Activated naive CD8-positive, alpha-beta T cell treated with anti-CD3 and anti-CD28 coated beads, Interleukin-2, amount 50 U/mL, for 16 hours (primary cell): ENCODE measurements around the gene TBC1D5.

Source experiments
- DNase-seq: peaks from one replicate; pipeline ENCODE4 v3.0.0-alpha.2; 2020; ENCODE audit warnings: low read depth, low spot score

TBC1D5 gene

GRCh38 chr3:17479681-17480405, 262.6 kb downstream of the TBC1D5 start:
- DNase-seq: no peak

- no peak for DNase-seq
Observed at GRCh38 chr3:17478673-17479072, 263.8 kb downstream of the TBC1D5 start.

- DNase-seq: no peak
Observed at GRCh38 chr3:17473761-17474160, 268.7 kb downstream of the TBC1D5 start.

DNA sequence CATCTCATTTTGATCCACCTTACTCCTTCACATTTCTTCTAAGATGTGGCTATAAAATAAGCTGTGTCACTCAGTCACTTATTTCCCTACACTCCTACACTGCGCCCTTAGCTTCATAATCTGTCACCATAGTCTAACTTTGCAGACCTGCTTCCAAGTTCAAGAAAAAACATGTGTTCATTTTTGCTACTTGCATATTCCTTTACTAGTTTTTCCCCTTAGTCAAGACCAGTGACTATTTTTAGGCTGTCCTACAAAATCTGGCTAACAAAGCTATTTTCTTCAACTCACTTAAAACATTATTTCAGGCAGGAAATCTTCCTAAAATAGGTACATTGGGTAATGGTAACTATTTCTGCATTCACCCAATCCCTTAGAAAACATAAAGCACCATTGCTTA, 272.5 kb downstream of the TBC1D5 start:
- no peak for DNase-seq

GRCh38 chr3:17469520-17469919, 272.9 kb downstream of the TBC1D5 start:
- no peak for DNase-seq

DNA sequence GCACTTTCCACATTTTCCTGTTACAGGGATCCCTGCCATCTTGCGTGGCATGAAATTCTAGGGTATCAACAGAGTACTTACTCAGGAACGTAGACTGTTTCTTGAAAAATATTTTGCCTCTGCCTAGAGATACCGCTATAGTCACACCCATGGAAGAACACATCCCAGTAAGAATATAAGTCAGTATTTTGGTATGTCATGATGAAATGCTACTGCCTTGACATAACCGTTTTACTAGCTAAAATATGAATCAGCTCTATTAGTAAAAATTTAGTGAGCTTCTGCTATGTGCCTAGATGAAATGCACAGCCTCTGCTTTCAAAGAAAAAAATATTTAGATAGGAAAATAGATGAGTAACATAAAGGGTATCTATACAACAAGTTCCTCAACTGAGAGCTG, 276.4 kb downstream of the TBC1D5 start:
- DNase-seq: no peak

DNA sequence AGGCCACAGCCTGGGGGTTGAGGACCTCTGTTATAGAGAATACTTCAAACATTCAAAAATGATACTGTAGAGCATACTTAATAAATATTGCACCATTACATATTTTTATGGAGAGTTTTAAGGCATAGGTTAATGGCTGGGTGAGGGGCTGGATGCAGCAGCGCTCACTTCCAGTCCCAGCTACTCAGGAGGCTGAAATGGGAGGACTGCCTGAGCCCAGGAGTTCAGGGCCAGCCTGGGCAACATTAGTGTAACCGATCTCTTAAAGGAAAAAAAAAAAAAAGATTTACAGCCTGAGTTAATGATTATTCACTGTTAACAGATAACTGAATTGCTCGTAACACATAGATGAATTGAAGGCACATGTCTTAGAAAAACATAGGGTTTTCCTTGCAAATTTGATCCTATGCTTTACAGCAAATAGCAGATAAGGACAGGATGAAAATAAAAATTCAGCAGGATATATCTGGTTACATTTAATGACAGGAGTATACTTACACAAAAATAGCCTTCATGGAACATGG, 282.9 kb downstream of the TBC1D5 start:
- DNase-seq: no peak

GRCh38 chr3:17456650-17457049, 285.8 kb downstream of the TBC1D5 start:
- no peak for DNase-seq

GRCh38 chr3:17456046-17456445, 286.4 kb downstream of the TBC1D5 start:
- no peak for DNase-seq

DNA sequence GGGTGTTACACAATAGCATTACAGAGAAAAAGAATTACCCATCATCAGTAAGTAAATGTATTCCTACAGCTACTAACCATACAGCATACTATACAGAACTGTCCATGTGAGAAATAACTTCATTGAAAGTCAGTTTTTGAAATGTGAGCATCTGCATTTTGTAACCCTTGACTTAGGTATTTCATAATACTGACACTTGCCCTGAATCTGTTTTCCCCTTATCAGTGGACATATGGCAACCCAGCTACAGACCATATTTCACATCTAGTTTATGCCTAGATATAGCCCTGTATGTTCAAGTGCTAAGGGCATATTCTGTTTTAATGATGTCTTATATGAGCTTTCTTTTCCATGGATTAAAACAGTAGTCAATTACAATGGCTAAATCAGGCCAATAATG, 297.6 kb downstream of the TBC1D5 start:
- DNase-seq: no peak

DNA sequence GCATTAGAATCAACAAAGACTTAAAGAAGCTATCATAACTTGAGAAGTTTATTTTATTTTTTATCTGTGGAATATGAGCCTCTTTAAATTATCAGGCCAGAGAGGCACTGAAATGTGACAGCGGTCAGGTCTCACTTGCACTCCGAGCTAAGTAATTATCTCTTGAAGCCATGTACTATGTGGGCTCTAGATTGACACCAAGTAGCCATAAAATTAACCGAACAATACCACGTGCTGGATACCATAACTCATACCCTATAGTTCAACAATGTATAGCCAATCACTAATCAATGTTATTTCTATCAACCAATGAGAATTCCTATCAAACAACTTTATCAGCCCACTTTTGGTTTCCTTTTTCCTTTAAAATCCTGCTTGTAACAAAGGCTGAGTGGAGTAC, 299.3 kb downstream of the TBC1D5 start:
- no peak for DNase-seq

DNA sequence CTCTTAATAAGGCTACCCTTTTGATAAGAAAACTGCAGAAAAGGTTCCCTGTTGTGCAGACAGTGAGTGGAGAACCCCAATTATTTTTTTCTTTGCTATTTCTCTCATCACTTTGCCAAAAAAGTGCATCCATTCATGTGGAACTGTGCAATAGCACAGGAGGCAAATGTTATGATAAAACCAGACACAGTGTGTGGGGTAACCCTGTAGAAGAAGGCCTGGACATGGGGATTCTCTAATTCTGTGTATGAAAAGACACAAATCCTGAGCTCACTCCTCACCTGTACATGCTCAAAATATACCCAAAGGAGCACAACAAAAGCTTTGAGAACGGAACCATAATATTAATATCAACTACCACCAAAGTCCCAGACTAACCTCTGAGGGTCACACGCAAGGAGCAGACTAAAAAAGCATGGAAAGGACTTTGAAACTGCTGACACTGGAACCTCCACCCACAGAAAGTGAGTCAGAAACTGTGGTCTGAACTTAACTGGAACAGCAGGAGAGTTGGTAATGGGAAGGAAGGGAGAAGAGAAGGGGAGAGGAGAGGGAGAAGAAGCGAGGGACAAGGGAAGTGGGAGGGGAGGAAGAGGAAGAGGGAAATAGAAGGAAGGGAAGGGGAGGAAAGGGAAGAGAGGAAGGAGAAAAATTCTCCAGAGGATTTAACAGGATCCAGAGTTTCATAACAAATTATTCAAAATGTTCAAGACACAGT, 299.9 kb downstream of the TBC1D5 start:
- no peak for DNase-seq

DNA sequence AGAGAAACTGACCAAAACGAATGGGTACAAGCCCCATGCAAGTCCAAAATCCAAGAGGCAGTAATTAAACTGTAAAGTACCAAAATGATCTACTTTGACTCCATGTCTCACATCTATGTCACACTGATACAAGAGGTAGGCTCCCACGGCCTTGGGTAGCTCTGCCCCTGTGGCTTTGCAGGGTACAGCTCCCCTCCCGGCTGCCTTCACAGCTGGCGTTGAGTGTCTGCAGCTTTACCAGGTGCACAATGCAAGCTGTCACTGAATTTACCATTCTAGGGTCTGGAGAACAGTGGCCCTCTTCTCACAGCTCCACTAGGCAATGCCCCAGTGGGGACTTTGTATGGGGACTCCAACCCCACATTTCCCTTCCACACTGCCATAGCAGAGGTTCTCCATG, 308.6 kb downstream of the TBC1D5 start:
- no peak for DNase-seq

DNA sequence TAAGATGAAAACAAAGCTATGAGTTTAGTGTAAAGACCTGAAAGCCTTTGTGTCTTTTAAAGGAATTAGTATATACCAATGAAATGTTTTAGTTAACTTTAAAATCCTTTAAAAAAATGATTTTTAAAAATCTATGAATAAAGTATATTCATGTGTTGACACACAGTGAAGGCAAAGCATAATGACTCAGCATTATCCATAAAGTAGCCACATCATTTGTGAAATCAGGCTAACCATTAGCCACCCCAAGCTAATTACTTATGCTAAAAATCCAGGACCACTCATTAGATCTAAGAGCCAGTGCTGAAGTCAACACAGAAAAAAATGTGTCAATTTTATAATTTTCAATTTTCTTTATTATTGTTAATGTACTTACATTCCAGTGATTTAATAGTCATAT, 310.2 kb downstream of the TBC1D5 start:
- no peak for DNase-seq

DNA sequence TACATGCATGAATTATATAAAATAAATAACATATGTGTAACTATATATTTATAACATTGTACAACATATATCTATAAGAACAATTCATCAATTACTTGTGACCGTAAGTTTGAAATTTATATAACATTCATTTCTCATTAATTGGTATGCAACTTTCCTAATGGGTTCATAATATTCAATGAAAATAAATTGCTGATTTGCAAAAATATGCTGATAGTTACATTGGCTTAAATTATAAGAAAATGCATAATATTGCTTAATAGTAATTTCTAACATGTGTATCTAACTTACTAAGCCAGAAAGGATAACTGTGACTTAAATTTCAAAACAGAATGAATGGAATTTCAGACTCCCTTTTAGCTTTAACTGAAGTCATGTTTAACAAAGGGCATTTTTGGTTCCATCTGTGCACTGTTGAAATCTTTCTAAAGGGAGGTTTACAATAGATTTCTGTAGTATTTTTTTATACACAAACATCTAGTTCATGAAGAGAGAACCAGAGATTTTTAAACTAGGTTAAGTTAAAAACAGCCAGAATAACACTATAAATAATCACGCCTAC, 310.9 kb downstream of the TBC1D5 start:
- no peak for DNase-seq

DNA sequence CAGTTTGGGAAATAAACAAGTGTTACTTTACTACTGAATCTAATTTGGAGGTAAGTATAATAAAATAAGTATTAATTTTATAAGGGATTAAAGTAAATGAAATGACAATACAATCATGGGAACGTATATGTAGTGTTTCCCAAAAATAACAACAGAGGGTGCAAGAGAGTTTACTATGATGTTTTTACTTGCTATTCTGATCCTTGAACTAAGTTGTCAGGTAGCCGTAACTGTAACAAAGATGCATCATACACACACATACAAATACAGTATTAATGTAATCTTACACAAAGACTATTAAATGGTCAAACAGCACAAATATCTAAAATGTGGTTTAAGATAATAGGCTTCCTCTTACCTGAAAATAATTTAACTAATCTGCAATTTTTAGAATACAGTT, 311.4 kb downstream of the TBC1D5 start:
- no peak for DNase-seq

DNA sequence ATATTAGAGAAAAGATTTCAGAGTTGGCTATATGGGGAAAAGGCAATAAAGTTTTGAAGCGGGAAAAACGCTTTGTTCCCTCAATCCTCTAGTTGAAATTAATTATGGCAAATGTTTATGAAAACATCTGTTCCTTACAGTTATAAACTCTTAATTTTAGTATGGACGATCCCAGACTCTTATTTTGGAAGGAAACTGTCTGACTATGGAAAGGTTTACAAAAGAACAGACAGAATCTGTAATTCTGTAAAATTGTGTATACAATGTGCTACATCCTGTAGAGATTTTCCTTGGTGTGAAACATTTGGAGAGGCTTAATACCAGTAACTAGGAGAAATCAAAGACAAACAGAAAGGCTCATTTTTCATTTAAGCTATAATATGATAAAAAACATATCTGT, 311.8 kb downstream of the TBC1D5 start:
- no peak for DNase-seq

GRCh38 chr3:17423786-17424536, 318.5 kb downstream of the TBC1D5 start:
- DNase-seq: no peak

- DNase-seq: no peak
Observed at GRCh38 chr3:17422636-17423035, 319.8 kb downstream of the TBC1D5 start.

DNA sequence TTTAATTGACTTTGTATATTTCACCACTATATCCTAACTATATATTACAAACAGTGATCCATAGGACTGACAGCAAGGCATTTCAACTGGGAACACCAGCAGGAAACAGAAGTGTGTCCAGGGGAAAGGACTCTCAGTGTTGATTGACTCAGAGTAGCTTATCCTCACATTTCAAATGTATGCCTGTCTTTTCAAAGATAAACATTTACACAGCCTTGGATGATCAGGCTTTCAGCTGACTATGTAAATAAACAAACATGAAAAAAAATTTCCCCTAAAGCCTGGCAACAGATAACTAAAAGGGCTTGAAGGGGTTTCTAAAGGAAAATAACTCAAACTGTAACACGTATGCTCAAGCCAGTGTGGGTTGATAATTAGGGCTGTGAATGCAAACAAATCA, 321.8 kb downstream of the TBC1D5 start:
- DNase-seq: no peak

GRCh38 chr3:17412950-17413530, 329.4 kb downstream of the TBC1D5 start:
- no peak for DNase-seq
